Gastrocnemius medialis (tissue), 4 donors: ENCODE results near the gene MLIP. TPM values are rescaled to one million over a fixed set of nuclear protein-coding genes. Genes with fewer than 3 reads are reported as not detected.

Experiments
- ATAC-seq, 2 donors: fragments of 150-250 bp; one replicate each; pipeline ENCODE4 v1.9.1; 2016
- DNase-seq, 2 donors: peaks; one replicate each; pipeline ENCODE4 v3.0.0-alpha.2; 2019
- H3K27ac ChIP-seq, 4 donors: fragments of 200-600 bp; sonication (generic); 1 replicate in 1 of 4; 2 replicates in 3 of 4; pipeline ENCODE4 v1.5.1; 2016 to 2018; ENCODE audit warnings: mild to moderate bottlenecking in 2 of 4, moderate library complexity in 1 of 4
- H3K27me3 ChIP-seq, 3 donors: fragments of 200-600 bp; sonication (generic) in 2 of 3; 1 replicate in 1 of 3; 2 replicates in 2 of 3; pipeline versions ENCODE4 v1.5.1 to v1.6.0; 2016 to 2019; ENCODE audit warnings: mild to moderate bottlenecking in 1 of 3, moderate library complexity in 1 of 3
- H3K36me3 ChIP-seq, 2 donors: fragments of 200-600 bp; sonication (generic) in 1 of 2; one replicate each; pipeline ENCODE4 v1.5.1; 2017 to 2018
- H3K4me1 ChIP-seq, 2 donors: fragments of 200-600 bp; sonication (generic) in 1 of 2; one replicate each; pipeline ENCODE4 v1.5.1; 2016 to 2017; ENCODE audit warnings: mild to moderate bottlenecking in 2 of 2
- H3K4me3 ChIP-seq, 4 donors: fragments of 200-600 bp; sonication (generic) in 3 of 4; 1 replicate in 1 of 4; 2 replicates in 3 of 4; pipeline ENCODE4 v1.5.1; 2016 to 2019; ENCODE audit warnings: mild to moderate bottlenecking in 2 of 4
- H3K9me3 ChIP-seq, 3 donors: fragments of 200-600 bp; sonication (generic) in 2 of 3; 1 replicate in 1 of 3; 2 replicates in 2 of 3; pipeline ENCODE4 v1.5.1; 2016 to 2019
- POLR2A ChIP-seq, 2 donors: fragments of 450-650 bp; IDR thresholded peaks; one replicate each; pipeline ENCODE4 v1.6.1; 2017; ENCODE audit warnings: antibody characterized with exemption in 2 of 2, mild to moderate bottlenecking in 2 of 2, moderate library complexity in 2 of 2
- in situ Hi-C, 4 donors: fragments of 200-750 bp; cut with MboI; loops; one replicate each; pipeline versions ENCODE4 v1.15.0 to v1.8.0; 2017; ENCODE audit warnings: low sequenced_read_pairs in 4 of 4
- intact Hi-C: fragments of 100-400 bp; cut with DNase I; formaldehyde crosslinking; loops from one replicate; pipeline ENCODE4 v1.15.1; 2023; ENCODE audit warnings: low total_unique reads
- total RNA-seq, 4 donors: library from RNA; depleted of rRNA; stranded (reverse); fragments of >200 nt; gene quantifications; one replicate each; pipeline versions ENCODE4 v1.1.0 to v1.2.3, GENCODE V29; 2016
- TF ChIP-seq, protein P1 (sequence below), 5 experiments: fragments of 450-650 bp in 3 of 5; fragments of 200-600 bp in 2 of 5; sonication (generic) in 2 of 5; IDR thresholded peaks in 4 of 5; conservative IDR thresholded peaks in 1 of 5; 1 replicate in 4 of 5; 2 replicates in 1 of 5; pipeline ENCODE4 v1.5.1; 2016 to 2019; ENCODE audit warnings: antibody characterized with exemption in 5 of 5, mild to moderate bottlenecking in 3 of 5, moderate library complexity in 3 of 5

Gene MLIP
- total RNA-seq, 4 donors from 2014 or later, result 130 to 200 (median 160) TPM

GRCh38 chr6:54301770-54302169, 190.5 kb downstream of the MLIP start:
- no peak for ATAC-seq
- Histone ChIP-seq H3K27me3 (no peaks in the 10 kb centered on the region), H3K4me3 (no peak overlapping the region), H3K27ac (no peak overlapping the region), H3K36me3 (no peaks in the 10 kb centered on the region), H3K9me3 (no peaks in the 10 kb centered on the region), H3K4me1 (no peaks in the 10 kb centered on the region)
- in situ Hi-C loops (no loop called here), intact Hi-C loops (no loop called here)
- no peak for DNase-seq
- TF ChIP-seq, protein P1, sequence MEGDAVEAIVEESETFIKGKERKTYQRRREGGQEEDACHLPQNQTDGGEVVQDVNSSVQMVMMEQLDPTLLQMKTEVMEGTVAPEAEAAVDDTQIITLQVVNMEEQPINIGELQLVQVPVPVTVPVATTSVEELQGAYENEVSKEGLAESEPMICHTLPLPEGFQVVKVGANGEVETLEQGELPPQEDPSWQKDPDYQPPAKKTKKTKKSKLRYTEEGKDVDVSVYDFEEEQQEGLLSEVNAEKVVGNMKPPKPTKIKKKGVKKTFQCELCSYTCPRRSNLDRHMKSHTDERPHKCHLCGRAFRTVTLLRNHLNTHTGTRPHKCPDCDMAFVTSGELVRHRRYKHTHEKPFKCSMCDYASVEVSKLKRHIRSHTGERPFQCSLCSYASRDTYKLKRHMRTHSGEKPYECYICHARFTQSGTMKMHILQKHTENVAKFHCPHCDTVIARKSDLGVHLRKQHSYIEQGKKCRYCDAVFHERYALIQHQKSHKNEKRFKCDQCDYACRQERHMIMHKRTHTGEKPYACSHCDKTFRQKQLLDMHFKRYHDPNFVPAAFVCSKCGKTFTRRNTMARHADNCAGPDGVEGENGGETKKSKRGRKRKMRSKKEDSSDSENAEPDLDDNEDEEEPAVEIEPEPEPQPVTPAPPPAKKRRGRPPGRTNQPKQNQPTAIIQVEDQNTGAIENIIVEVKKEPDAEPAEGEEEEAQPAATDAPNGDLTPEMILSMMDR (IDR thresholded peaks at IDR 0.05 in 4 of 5, conservative IDR thresholded peaks at IDR 0.05 in 1 of 5), result no peak
- TF ChIP-seq POLR2A (IDR thresholded peaks at IDR 0.05), result no peak

- in situ Hi-C loops (no loop called here), intact Hi-C loops (no loop called here)
- Histone ChIP-seq H3K36me3 (no peaks in the 10 kb centered on the region), H3K9me3 (no peaks in the 10 kb centered on the region), H3K4me1 (no peaks in the 10 kb centered on the region), H3K27ac (no peak overlapping the region), H3K27me3 (no peaks in the 10 kb centered on the region), H3K4me3 (no peak overlapping the region)
- DNase-seq (no peak), ATAC-seq (no peak)
- no peak for TF ChIP-seq POLR2A (IDR thresholded peaks at IDR 0.05)
- TF ChIP-seq, protein P1 (IDR thresholded peaks at IDR 0.05 in 4 of 5, conservative IDR thresholded peaks at IDR 0.05 in 1 of 5), result no peak
Observed at GRCh38 chr6:54307439-54307910, 196.2 kb downstream of the MLIP start.

- no peak within 1 kb of the TSS for H3K27ac ChIP-seq
- no peak within 1 kb of the TSS for H3K4me3 ChIP-seq
- no peaks in the 10 kb centered on the region for H3K27me3 ChIP-seq
- H3K4me1 ChIP-seq, result no peaks in the 10 kb centered on the region
- H3K36me3 ChIP-seq, result no peaks in the 10 kb centered on the region
- DNase-seq (no peak), ATAC-seq (no peak)
- no peaks in the 10 kb centered on the region for H3K9me3 ChIP-seq
- intact Hi-C loops (no loop called here), in situ Hi-C loops (no loop called here)
- TF ChIP-seq POLR2A (IDR thresholded peaks at IDR 0.05), result no peak
- TF ChIP-seq, protein P1 (IDR thresholded peaks at IDR 0.05 in 4 of 5, conservative IDR thresholded peaks at IDR 0.05 in 1 of 5), result no peak
Observed at GRCh38 chr6:54308289-54308985, 197.2 kb downstream of the MLIP start, which contains the start of gene TINAG. Gene TINAG, plus strand, starts transcription at chr6:54308441. Its CDS starts 110 bp downstream, at chr6:54308551.

DNA sequence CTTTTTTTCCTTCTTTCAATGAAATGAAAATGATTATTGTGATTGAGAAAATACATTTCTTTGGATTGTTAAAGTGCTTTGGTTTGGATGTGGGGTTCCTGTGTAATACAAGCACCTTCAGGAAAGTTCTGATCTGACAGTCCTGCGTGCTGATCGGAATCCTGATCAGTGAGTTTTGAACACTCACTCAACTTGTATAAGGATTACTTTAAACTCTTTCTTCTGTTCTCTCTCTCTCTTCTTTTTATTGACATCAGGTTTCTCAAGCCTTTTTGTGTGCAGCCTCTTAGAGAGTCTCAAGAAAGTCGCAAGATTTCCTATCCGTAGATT, 197.7 kb downstream of the MLIP start:
- no peaks in the 10 kb centered on the region for H3K36me3 ChIP-seq
- DNase-seq (no peak), ATAC-seq (no peak)
- H3K4me3 ChIP-seq, result no peak overlapping the region
- H3K9me3 ChIP-seq, result no peaks in the 10 kb centered on the region
- no peaks in the 10 kb centered on the region for H3K4me1 ChIP-seq
- in situ Hi-C loops, result no loop called here
- intact Hi-C loops, result no loop called here
- no peak overlapping the region for H3K27ac ChIP-seq
- H3K27me3 ChIP-seq, result no peaks in the 10 kb centered on the region
- TF ChIP-seq, protein P1 (IDR thresholded peaks at IDR 0.05 in 4 of 5, conservative IDR thresholded peaks at IDR 0.05 in 1 of 5), result no peak
- no peak for TF ChIP-seq POLR2A (IDR thresholded peaks at IDR 0.05)
